Endodermal cell (in vitro differentiated cells): ENCODE measurements around the gene ACOT7. TPM values are rescaled to one million over a fixed set of nuclear protein-coding genes. Genes with fewer than 3 reads are reported as not detected.
A peak's percentile ranks its signal among the peaks of the same experiment; 100 is the strongest.

Experiments used
- DNase-seq: peaks from one replicate; pipeline ENCODE4 v3.0.0-alpha.2; 2017
- H3K27ac ChIP-seq: 2 replicates; pipeline ENCODE4 v1.5.1; 2013; ENCODE audit warnings: mild to moderate bottlenecking, low read depth, low read length, moderate library complexity
- H3K27me3 ChIP-seq: 2 replicates; pipeline ENCODE4 v1.6.1; 2013; ENCODE audit warnings: mild to moderate bottlenecking, low read length, moderate library complexity; ENCODE audit not compliant: insufficient read depth, control insufficient read depth, poor library complexity, severe bottlenecking
- H3K36me3 ChIP-seq: 2 replicates; pipeline ENCODE4 v1.7.0; 2013; ENCODE audit warnings: mild to moderate bottlenecking, low read length, moderate library complexity; ENCODE audit not compliant: control insufficient read depth, insufficient read depth
- H3K4me1 ChIP-seq: one replicate; pipeline ENCODE4 v1.7.0; 2013; ENCODE audit warnings: low read length; ENCODE audit not compliant: control insufficient read depth, insufficient read depth
- H3K4me3 ChIP-seq: 2 replicates; pipeline ENCODE4 v1.5.1; 2013; ENCODE audit warnings: mild to moderate bottlenecking, low read length, moderate library complexity
- H3K9ac ChIP-seq: 2 replicates; pipeline ENCODE4 v1.6.1; 2013; ENCODE audit warnings: mild to moderate bottlenecking, low read length, moderate library complexity; ENCODE audit not compliant: poor library complexity, severe bottlenecking; ENCODE audit errors: extremely low read depth
- H3K9me3 ChIP-seq: 2 replicates; pipeline ENCODE4 v1.6.1; 2013; ENCODE audit warnings: mild to moderate bottlenecking, low read length, moderate library complexity; ENCODE audit not compliant: control insufficient read depth
- H3K27ac Mint-ChIP-seq: 2 replicates; pipeline ENCODE4 v1.8.0; 2020; ENCODE audit warnings: mixed read lengths
- H3K27me3 Mint-ChIP-seq: 2 replicates; pipeline ENCODE4 v1.8.0; 2021; ENCODE audit warnings: mild to moderate bottlenecking, mixed read lengths; ENCODE audit not compliant: insufficient read depth
- H3K36me3 Mint-ChIP-seq: 2 replicates; pipeline ENCODE4 v1.8.0; 2020; ENCODE audit warnings: low read depth, mixed read lengths
- H3K4me1 Mint-ChIP-seq: 2 replicates; pipeline ENCODE4 v1.8.0; 2020; ENCODE audit warnings: mixed read lengths
- H3K4me3 Mint-ChIP-seq: 2 replicates; pipeline ENCODE4 v1.8.0; 2020; ENCODE audit warnings: mild to moderate bottlenecking, moderate library complexity, mixed read lengths
- H3K9me3 Mint-ChIP-seq: 2 replicates; pipeline ENCODE4 v1.8.0; 2020; ENCODE audit warnings: mild to moderate bottlenecking, mixed read lengths
- WGBS, 2 experiments: methylation state at CpG; one replicate each; pipeline versions ENCODE4 v1.1.5 to v1.1.7; 2013; ENCODE audit warnings: missing lambda C conversion rate in 2 of 2, mixed read lengths in 1 of 2; ENCODE audit not compliant: insufficient coverage in 1 of 2, insufficient read length in 1 of 2; 5-methylcytosine and 5-hydroxymethylcytosine counted together
- total RNA-seq, 2 donors: library from RNA; stranded (reverse); fragmentation: NEBNext Ultra II Directional in 1 of 2; extraction: Animal tissue kit (Norgen Biotek cat#: 25700) in 1 of 2; gene quantifications; 2 replicates in 1 of 2; 3 replicates in 1 of 2; pipeline ENCODE4 v1.2.1, GENCODE V29; 2021
- TF ChIP-seq, protein P1 (sequence below): fragments of 200-600 bp; sonication (generic); conservative IDR thresholded peaks from 2 replicates; pipeline ENCODE4 v1.5.0; 2021; ENCODE audit warnings: antibody characterized with exemption, mild to moderate bottlenecking

ACOT7 gene
- total RNA-seq, 2 donors from 2014 or later = 51.3 to 70.7 TPM

GRCh38 chr1:6276811-6277555 is 116.6 kb downstream of the ACOT7 start:
- Mint-ChIP-seq H3K36me3 (no peaks in the 10 kb centered on the region), H3K4me3 (no peak overlapping the region), H3K27ac (peak overlapping the region; percentile 58), H3K27me3 (no peaks in the 10 kb centered on the region), H3K4me1 (peaks cover 18% of the 10 kb centered on the region), H3K9me3 (no peaks in the 10 kb centered on the region)
- Histone ChIP-seq H3K9me3 (no peaks in the 10 kb centered on the region), H3K27ac (peak overlapping the region; percentile 76), H3K9ac (no peak overlapping the region), H3K4me3 (no peak overlapping the region), H3K4me1 (no peaks in the 10 kb centered on the region), H3K27me3 (no peaks in the 10 kb centered on the region), H3K36me3 (no peaks in the 10 kb centered on the region)
- TF ChIP-seq, protein P1, sequence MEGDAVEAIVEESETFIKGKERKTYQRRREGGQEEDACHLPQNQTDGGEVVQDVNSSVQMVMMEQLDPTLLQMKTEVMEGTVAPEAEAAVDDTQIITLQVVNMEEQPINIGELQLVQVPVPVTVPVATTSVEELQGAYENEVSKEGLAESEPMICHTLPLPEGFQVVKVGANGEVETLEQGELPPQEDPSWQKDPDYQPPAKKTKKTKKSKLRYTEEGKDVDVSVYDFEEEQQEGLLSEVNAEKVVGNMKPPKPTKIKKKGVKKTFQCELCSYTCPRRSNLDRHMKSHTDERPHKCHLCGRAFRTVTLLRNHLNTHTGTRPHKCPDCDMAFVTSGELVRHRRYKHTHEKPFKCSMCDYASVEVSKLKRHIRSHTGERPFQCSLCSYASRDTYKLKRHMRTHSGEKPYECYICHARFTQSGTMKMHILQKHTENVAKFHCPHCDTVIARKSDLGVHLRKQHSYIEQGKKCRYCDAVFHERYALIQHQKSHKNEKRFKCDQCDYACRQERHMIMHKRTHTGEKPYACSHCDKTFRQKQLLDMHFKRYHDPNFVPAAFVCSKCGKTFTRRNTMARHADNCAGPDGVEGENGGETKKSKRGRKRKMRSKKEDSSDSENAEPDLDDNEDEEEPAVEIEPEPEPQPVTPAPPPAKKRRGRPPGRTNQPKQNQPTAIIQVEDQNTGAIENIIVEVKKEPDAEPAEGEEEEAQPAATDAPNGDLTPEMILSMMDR = no peak
- WGBS, 2 experiments = 92 to 97% methylated on average over 11 to 20 of the region's 20 CpGs
- DNase-seq = no peak

DNA sequence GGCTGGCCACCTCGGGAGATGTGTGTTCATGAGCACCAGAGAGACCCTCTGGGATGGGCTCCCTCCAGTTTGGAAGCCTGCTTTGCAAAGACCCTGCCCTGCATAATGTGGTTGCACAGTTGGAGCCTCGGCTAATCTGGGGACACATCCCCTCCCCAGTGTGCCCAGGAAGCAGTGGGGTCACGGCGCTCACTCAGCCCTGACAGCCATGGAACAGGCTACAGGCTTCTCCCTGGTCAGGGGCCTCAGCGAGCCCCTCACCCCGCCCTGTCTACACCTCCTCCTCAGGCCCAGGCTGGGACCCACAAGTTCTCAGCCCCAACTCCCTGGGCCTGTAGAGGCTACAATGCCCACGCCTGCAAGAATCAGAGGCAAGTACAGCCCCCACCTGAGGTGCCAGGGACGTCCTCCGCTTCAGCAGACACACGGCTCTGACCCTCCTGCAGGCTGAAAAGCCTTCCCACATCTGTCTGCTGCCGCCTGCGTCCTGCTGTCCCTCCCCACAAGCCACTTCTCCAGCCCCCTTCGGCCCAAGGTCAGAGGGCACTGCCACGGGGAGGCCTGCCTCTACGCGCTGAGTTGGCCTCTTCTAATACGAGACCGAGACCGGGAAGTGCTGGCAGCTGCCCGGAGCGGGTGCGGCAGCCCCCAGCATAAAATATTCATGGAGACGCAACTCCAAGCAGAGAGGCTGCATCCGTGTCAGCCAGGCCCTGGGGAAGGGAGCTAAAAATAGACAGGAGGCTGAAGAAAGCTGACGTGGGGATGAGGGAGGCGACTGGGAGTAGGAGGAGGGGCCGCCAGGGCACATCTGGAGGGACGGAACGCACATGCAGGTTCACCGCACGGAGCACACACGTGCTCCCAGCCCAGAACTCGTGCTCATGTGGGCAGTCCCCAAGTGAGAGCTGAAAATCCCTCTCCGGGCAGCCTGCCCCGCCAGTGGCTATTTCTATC is 117.5 kb downstream of the ACOT7 start:
- H3K27ac Mint-ChIP-seq = peak overlapping the region; percentile 59
- H3K36me3 ChIP-seq = no peaks in the 10 kb centered on the region
- peak; percentile 56 for DNase-seq
- H3K9me3 ChIP-seq = no peaks in the 10 kb centered on the region
- H3K4me3 Mint-ChIP-seq = no peak overlapping the region
- WGBS, 2 experiments = 59 to 74% methylated on average over 24 to 35 of the region's 35 CpGs
- no peaks in the 10 kb centered on the region for H3K9me3 Mint-ChIP-seq
- peak overlapping the region; percentile 76 for H3K27ac ChIP-seq
- TF ChIP-seq, protein P1 = no peak
- H3K9ac ChIP-seq = no peak overlapping the region
- no peaks in the 10 kb centered on the region for H3K36me3 Mint-ChIP-seq
- H3K27me3 ChIP-seq = no peaks in the 10 kb centered on the region
- no peak overlapping the region for H3K4me3 ChIP-seq
- no peaks in the 10 kb centered on the region for H3K4me1 ChIP-seq
- H3K4me1 Mint-ChIP-seq = peaks cover 18% of the 10 kb centered on the region
- H3K27me3 Mint-ChIP-seq = no peaks in the 10 kb centered on the region

- Mint-ChIP-seq H3K4me1 (peaks cover 22% of the 10 kb centered on the region), H3K9me3 (no peaks in the 10 kb centered on the region), H3K27ac (no peak overlapping the region), H3K27me3 (no peaks in the 10 kb centered on the region), H3K4me3 (no peak overlapping the region), H3K36me3 (no peaks in the 10 kb centered on the region)
- H3K27ac ChIP-seq = no peak overlapping the region
- H3K27me3 ChIP-seq = no peaks in the 10 kb centered on the region
- H3K9ac ChIP-seq = no peak overlapping the region
- WGBS, 2 experiments = 94 to 96% methylated on average over 9 to 16 of the region's 16 CpGs
- H3K4me1 ChIP-seq = peaks cover 7% of the 10 kb centered on the region
- H3K36me3 ChIP-seq = no peaks in the 10 kb centered on the region
- TF ChIP-seq, protein P1 = no peak
- no peaks in the 10 kb centered on the region for H3K9me3 ChIP-seq
- no peak overlapping the region for H3K4me3 ChIP-seq
- no peak for DNase-seq
These were observed 118.9 kb downstream of the ACOT7 start for GRCh38 chr1:6274622-6275139.
